ENCODE measurements around the gene CHMP4B. TPM values are rescaled to one million over a fixed set of nuclear protein-coding genes. Genes with fewer than 3 reads are reported as not detected.

CHMP4B gene
- total RNA-seq, 1 experiment from 2014 or later: 68.9 TPM

- H3K27ac ChIP-seq (ENCODE audit: low read depth, low read length, poor library complexity, severe bottlenecking): no peak overlapping the region
- no TSS peak for BruUV-seq (replicated peaks)
- CTCF ChIA-PET: interaction anchor here (0.6 to 1.5 kb wide), 6 partner anchors 9 to 353 kb away, joined by 3 to 8 read pairs (median 4); partner anchors contain the start of gene CHMP4B
- DNase-seq (ENCODE audit: low spot score): no peak
- no peaks in the 10 kb centered on the region for H3K4me1 ChIP-seq (ENCODE audit: insufficient read depth, low read length, poor library complexity, severe bottlenecking)
- no peaks in the 10 kb centered on the region for H3K9me3 ChIP-seq (ENCODE audit: low read depth, low read length, poor library complexity, severe bottlenecking)
- H3K27me3 ChIP-seq (replicated peaks; ENCODE audit: insufficient read depth, low read depth, low read length, poor library complexity): no peaks in the 10 kb centered on the region
- no peaks in the 10 kb centered on the region for H3K36me3 ChIP-seq (ENCODE audit: insufficient read depth, low read length, poor library complexity, severe bottlenecking)
- TF ChIP-seq EZH2 (IDR thresholded peaks at IDR 0.05; ENCODE audit: borderline replicate concordance, low read depth, low read length, poor library complexity, severe bottlenecking): no peak
- no peak for TF ChIP-seq CTCF (conservative IDR thresholded peaks at IDR 0.05; ENCODE audit: low read depth, low read length)
- POLR2A ChIA-PET (ENCODE audit: low non-redundant PET): no interaction called here
- intact Hi-C loops (cut with micrococcal nuclease; ENCODE audit: unreplicated experiment): loop anchor here (5.0 to 10.0 kb wide), 2 partner anchors 274 to 332 kb away; no protein-coding TSS in a partner anchor
- H3K4me3 ChIP-seq (ENCODE audit: low read depth, low read length, poor library complexity, severe bottlenecking): no peak overlapping the region
Observed at GRCh38 chr20:33793011-33793931, 17.9 kb upstream of the CHMP4B start.

DNA sequence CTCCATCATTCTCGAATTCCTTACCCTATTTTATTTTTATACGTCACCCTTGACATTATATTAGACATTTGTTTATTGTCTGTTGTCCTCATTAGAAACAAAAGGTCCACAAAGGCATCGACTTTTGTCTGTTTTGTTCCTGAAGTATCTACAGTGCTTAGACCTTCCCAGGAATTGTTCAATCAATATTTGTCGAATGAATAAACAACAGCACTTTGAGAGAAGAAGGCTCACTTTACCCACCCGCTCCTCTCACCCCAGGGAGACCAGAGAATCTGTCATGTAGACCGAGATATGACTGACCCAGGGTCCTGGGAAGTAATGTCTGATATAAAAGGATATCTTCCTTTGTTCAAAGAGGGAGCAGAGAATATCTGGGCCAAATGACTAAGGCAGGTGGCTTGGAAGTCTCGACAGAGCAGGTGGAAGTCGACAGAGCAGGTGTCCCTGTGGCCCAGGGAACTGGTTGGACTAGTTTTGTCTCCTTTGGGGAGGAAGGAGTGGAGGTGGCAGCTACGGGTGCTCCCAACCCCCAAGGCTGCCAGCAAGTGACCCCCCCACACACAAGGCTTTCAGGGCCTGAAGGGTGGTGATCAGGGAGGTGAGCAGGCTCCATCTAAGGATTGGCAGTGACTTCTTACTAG is 14.8 kb upstream of the CHMP4B start:
- H3K4me1 ChIP-seq (ENCODE audit: insufficient read depth, low read length, poor library complexity, severe bottlenecking): no peaks in the 10 kb centered on the region
- H3K36me3 ChIP-seq (ENCODE audit: insufficient read depth, low read length, poor library complexity, severe bottlenecking): no peaks in the 10 kb centered on the region
- CTCF ChIA-PET: no interaction called here
- intact Hi-C loops (cut with micrococcal nuclease; ENCODE audit: unreplicated experiment): loop anchor here (10.0 kb wide), 1 partner anchor 328 kb away; no protein-coding TSS in a partner anchor
- H3K4me3 ChIP-seq (ENCODE audit: low read depth, low read length, poor library complexity, severe bottlenecking): no peak overlapping the region
- DNase-seq (ENCODE audit: low spot score): no peak
- no peak overlapping the region for H3K27ac ChIP-seq (ENCODE audit: low read depth, low read length, poor library complexity, severe bottlenecking)
- no peaks in the 10 kb centered on the region for H3K27me3 ChIP-seq (replicated peaks; ENCODE audit: insufficient read depth, low read depth, low read length, poor library complexity)
- TF ChIP-seq EZH2 (IDR thresholded peaks at IDR 0.05; ENCODE audit: borderline replicate concordance, low read depth, low read length, poor library complexity, severe bottlenecking) (no peak), CTCF (conservative IDR thresholded peaks at IDR 0.05; ENCODE audit: low read depth, low read length) (no peak)
- H3K9me3 ChIP-seq (ENCODE audit: low read depth, low read length, poor library complexity, severe bottlenecking): no peaks in the 10 kb centered on the region
- POLR2A ChIA-PET (ENCODE audit: low non-redundant PET): no interaction called here
- BruUV-seq (replicated peaks): no TSS peak

- no peak overlapping the region for H3K27ac ChIP-seq (ENCODE audit: low read depth, low read length, poor library complexity, severe bottlenecking)
- no peak for DNase-seq (ENCODE audit: low spot score)
- BruUV-seq (replicated peaks): no TSS peak
- H3K36me3 ChIP-seq (ENCODE audit: insufficient read depth, low read length, poor library complexity, severe bottlenecking): no peaks in the 10 kb centered on the region
- no peaks in the 10 kb centered on the region for H3K27me3 ChIP-seq (replicated peaks; ENCODE audit: insufficient read depth, low read depth, low read length, poor library complexity)
- TF ChIP-seq CTCF (conservative IDR thresholded peaks at IDR 0.05; ENCODE audit: low read depth, low read length): no peak
- no peak for TF ChIP-seq EZH2 (IDR thresholded peaks at IDR 0.05; ENCODE audit: borderline replicate concordance, low read depth, low read length, poor library complexity, severe bottlenecking)
- H3K4me3 ChIP-seq (ENCODE audit: low read depth, low read length, poor library complexity, severe bottlenecking): no peak overlapping the region
- intact Hi-C loops (cut with micrococcal nuclease; ENCODE audit: unreplicated experiment): loop anchor here (10.0 kb wide), 1 partner anchor 328 kb away; no protein-coding TSS in a partner anchor
- POLR2A ChIA-PET (ENCODE audit: low non-redundant PET): no interaction called here
- no peaks in the 10 kb centered on the region for H3K4me1 ChIP-seq (ENCODE audit: insufficient read depth, low read length, poor library complexity, severe bottlenecking)
- CTCF ChIA-PET: no interaction called here
- no peaks in the 10 kb centered on the region for H3K9me3 ChIP-seq (ENCODE audit: low read depth, low read length, poor library complexity, severe bottlenecking)
Observed at GRCh38 chr20:33796907-33797544, 14.1 kb upstream of the CHMP4B start.
